MM.1S (cell line): ENCODE results near the gene RRAGC.

Experiments
- EZH2 ChIP-seq: fragments of 300-600 bp; sonication (generic); optimal IDR thresholded peaks from 2 replicates; pipeline ENCODE3; 2017; ENCODE audit warnings: low read depth, mild to moderate bottlenecking, antibody characterized with exemption, low read length, mixed read lengths
- TF ChIP-seq, protein P1 (sequence below): fragments of 300-600 bp; sonication (generic); IDR thresholded peaks from 2 replicates; pipeline ENCODE4 v1.5.1; 2016; ENCODE audit warnings: antibody characterized with exemption, low read length, mixed read lengths

DNA sequence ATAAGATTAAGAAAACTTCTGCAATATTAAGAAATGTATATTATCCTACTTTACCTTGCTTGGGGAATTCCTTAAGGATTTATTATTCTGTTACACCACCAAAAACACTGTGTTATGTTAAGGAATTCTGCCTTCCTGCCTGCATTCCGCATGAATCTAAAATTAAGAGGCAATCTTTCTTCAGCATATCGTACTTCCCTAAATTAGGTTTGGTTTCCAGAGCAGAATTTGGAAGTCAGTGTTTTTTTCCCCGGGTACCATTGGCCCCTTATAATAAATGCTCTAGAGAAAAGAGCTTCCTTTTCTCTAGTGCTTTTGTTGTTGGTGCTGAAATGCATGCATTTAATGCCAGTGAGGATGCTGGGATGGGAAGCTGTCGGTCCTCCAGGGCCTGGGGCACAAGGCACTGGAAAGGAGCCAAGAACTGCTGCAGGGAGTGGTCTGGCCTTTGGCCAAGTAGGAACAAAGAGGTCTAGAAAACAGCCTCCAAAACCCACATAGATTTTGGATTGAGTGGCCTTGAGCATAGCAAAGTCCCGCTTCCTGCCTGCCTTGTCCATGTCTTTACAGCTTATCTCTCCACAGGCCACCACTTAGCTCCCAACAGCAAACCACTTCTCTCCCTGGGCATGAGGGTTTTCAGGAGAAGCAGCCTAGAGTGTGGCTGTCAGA, 69.9 kb downstream of the RRAGC start:
- TF ChIP-seq, protein P1, sequence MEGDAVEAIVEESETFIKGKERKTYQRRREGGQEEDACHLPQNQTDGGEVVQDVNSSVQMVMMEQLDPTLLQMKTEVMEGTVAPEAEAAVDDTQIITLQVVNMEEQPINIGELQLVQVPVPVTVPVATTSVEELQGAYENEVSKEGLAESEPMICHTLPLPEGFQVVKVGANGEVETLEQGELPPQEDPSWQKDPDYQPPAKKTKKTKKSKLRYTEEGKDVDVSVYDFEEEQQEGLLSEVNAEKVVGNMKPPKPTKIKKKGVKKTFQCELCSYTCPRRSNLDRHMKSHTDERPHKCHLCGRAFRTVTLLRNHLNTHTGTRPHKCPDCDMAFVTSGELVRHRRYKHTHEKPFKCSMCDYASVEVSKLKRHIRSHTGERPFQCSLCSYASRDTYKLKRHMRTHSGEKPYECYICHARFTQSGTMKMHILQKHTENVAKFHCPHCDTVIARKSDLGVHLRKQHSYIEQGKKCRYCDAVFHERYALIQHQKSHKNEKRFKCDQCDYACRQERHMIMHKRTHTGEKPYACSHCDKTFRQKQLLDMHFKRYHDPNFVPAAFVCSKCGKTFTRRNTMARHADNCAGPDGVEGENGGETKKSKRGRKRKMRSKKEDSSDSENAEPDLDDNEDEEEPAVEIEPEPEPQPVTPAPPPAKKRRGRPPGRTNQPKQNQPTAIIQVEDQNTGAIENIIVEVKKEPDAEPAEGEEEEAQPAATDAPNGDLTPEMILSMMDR = no peak
- TF ChIP-seq EZH2 = no peak
